Esophagus squamous epithelium (tissue), 5 donors: ENCODE data around the gene INPP5F. TPM values are rescaled to one million over a fixed set of nuclear protein-coding genes. Genes with fewer than 3 reads are reported as not detected.

Experiments used
- DNase-seq: peaks from one replicate; lab custom pipeline; 2025; lab: John Stamatoyannopoulos, UW
- H3K27ac ChIP-seq, 4 donors: fragments of 200-600 bp; sonication (generic); one replicate each; pipeline ENCODE4 v1.5.1; 2016 to 2019; ENCODE audit warnings: mild to moderate bottlenecking in 1 of 4
- H3K27me3 ChIP-seq, 4 donors: fragments of 200-600 bp; sonication (generic); 1 replicate in 3 of 4; 2 replicates in 1 of 4; pipeline versions ENCODE4 v1.5.1 to v1.6.0; 2017 to 2021; ENCODE audit warnings: antibody characterized with exemption in 1 of 4
- H3K36me3 ChIP-seq, 3 donors: fragments of 200-600 bp; sonication (generic); one replicate each; pipeline ENCODE4 v1.5.1; 2016 to 2019
- H3K4me1 ChIP-seq, 3 donors: fragments of 200-600 bp; sonication (generic); one replicate each; pipeline ENCODE4 v1.5.1; 2017 to 2019
- H3K4me3 ChIP-seq, 4 donors: fragments of 200-600 bp; sonication (generic); 1 replicate in 3 of 4; 2 replicates in 1 of 4; pipeline ENCODE4 v1.5.1; 2016 to 2019; ENCODE audit warnings: mild to moderate bottlenecking in 2 of 4, moderate library complexity in 1 of 4
- H3K9me3 ChIP-seq, 3 donors: fragments of 200-600 bp; sonication (generic); one replicate each; pipeline ENCODE4 v1.5.1; 2016 to 2019
- CTCF ChIP-seq, 6 experiments: fragments of 450-650 bp in 4 of 6; fragments of 200-600 bp in 2 of 6; sonication (generic) in 2 of 6; IDR thresholded peaks; one replicate each; pipeline ENCODE4 v1.5.1; 2016 to 2019; ENCODE audit warnings: antibody characterized with exemption in 6 of 6, mild to moderate bottlenecking in 4 of 6, moderate library complexity in 4 of 6
- POLR2A ChIP-seq, 4 donors: fragments of 450-650 bp; IDR thresholded peaks; one replicate each; pipeline ENCODE4 v1.6.1; 2017; ENCODE audit warnings: antibody characterized with exemption in 4 of 4, mild to moderate bottlenecking in 4 of 4, moderate library complexity in 3 of 4
- WGBS, 2 donors: methylation state at CpG; one replicate each; pipeline ENCODE4 v1.1.5; 2018; 5-methylcytosine and 5-hydroxymethylcytosine counted together
- intact Hi-C: fragments of 100-400 bp; cut with DNase I; formaldehyde crosslinking; loops from one replicate; pipeline ENCODE4 v1.15.0; 2022
- total RNA-seq, 4 donors: library from RNA; depleted of rRNA; stranded (reverse); fragments of >200 nt; gene quantifications; one replicate each; pipeline ENCODE4 v1.1.0, GENCODE V29; 2016
- donor health status: DM: yes; HTN: yes; CAD: no.

Gene INPP5F
- total RNA-seq, 4 donors from 2014 or later, result 5.3 to 11.4 (median 9.4) TPM

- no peaks in the 10 kb centered on the region for H3K4me1 ChIP-seq
- intact Hi-C loops, result no loop called here
- H3K27ac ChIP-seq, result no peak overlapping the region
- H3K27me3 ChIP-seq, result no peaks in the 10 kb centered on the region
- H3K36me3 ChIP-seq, result peaks cover 6 to 100% (median 23%) of the 10 kb centered on the region in 3 donors
- no peak overlapping the region for H3K4me3 ChIP-seq
- 85 to 88% methylated on average over 2 of the region's 2 CpGs for WGBS, 2 donors
- no peak for TF ChIP-seq POLR2A (IDR thresholded peaks at IDR 0.05)
- no peak for TF ChIP-seq CTCF (IDR thresholded peaks at IDR 0.05)
- no peak for DNase-seq
- H3K9me3 ChIP-seq, result no peaks in the 10 kb centered on the region
These were observed 107.1 kb downstream of the INPP5F start for GRCh38 chr10:119832951-119833350.

GRCh38 chr10:119834188-119834587 is 108.3 kb downstream of the INPP5F start:
- intact Hi-C loops, result no loop called here
- peaks cover 6 to 100% (median 30%) of the 10 kb centered on the region in 3 donors for H3K36me3 ChIP-seq
- 73 to 85% methylated on average over 4 of the region's 4 CpGs for WGBS, 2 donors

DNA sequence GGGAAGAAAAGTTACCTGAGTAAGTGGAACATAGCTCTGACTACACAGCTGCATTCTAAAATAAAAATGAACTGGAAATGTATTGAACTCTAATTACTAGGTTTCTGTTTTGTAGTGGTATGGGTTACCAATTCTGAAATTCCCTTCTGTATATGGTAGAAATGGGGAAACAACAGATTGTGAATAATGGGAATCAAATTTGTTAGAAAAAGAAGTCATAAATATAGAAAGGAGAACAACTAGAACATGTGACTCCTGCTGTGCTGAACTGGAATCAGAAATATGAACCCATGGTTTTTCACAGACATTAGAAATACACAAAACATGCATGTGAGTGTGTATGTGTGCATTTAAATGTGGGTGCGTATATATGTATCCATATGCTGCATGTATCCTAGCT is 119.8 kb downstream of the INPP5F start:
- Histone ChIP-seq H3K9me3 (no peaks in the 10 kb centered on the region), H3K27me3 (no peaks in the 10 kb centered on the region), H3K27ac (no peak overlapping the region), H3K4me3 (no peak overlapping the region), H3K4me1 (no peaks in the 10 kb centered on the region), H3K36me3 (peaks cover 7 to 100% (median 48%) of the 10 kb centered on the region in 3 donors)
- intact Hi-C loops, result loop anchor here (10.0 kb wide), 1 partner anchor 151 kb away; no protein-coding TSS in a partner anchor
- TF ChIP-seq CTCF (IDR thresholded peaks at IDR 0.05), result no peak
- TF ChIP-seq POLR2A (IDR thresholded peaks at IDR 0.05), result no peak
- WGBS, 2 donors, result 79 to 96% methylated on average over 1 of the region's 1 CpG
- DNase-seq, result no peak

More at GRCh38 chr10:119834188-119834587, 108.3 kb downstream of the INPP5F start:
- Histone ChIP-seq H3K9me3 (no peaks in the 10 kb centered on the region), H3K4me1 (no peaks in the 10 kb centered on the region), H3K4me3 (no peak overlapping the region), H3K27me3 (no peaks in the 10 kb centered on the region), H3K27ac (no peak overlapping the region)
- TF ChIP-seq CTCF (IDR thresholded peaks at IDR 0.05) (no peak), POLR2A (IDR thresholded peaks at IDR 0.05) (no peak)
- DNase-seq, result no peak

GRCh38 chr10:119849031-119849789 is 123.4 kb downstream of the INPP5F start:
- TF ChIP-seq POLR2A (IDR thresholded peaks at IDR 0.05) (no peak), CTCF (IDR thresholded peaks at IDR 0.05) (no peak)
- DNase-seq, result no peak
- 69 to 77% methylated on average over 6 of the region's 6 CpGs for WGBS, 2 donors
- Histone ChIP-seq H3K27me3 (no peaks in the 10 kb centered on the region), H3K27ac (no peak overlapping the region), H3K4me3 (no peak overlapping the region), H3K9me3 (no peaks in the 10 kb centered on the region), H3K4me1 (no peaks in the 10 kb centered on the region), H3K36me3 (peaks cover 0 to 100% (median 32%) of the 10 kb centered on the region in 3 donors)
- intact Hi-C loops, result loop anchor here (10.0 kb wide), 1 partner anchor 154 kb away; no protein-coding TSS in a partner anchor

GRCh38 chr10:119849944-119850343 is 124.1 kb downstream of the INPP5F start:
- peaks cover 0 to 100% (median 36%) of the 10 kb centered on the region in 3 donors for H3K36me3 ChIP-seq
- DNase-seq, result no peak
- TF ChIP-seq CTCF (IDR thresholded peaks at IDR 0.05) (no peak), POLR2A (IDR thresholded peaks at IDR 0.05) (no peak)
- no peaks in the 10 kb centered on the region for H3K9me3 ChIP-seq
- no peak overlapping the region for H3K4me3 ChIP-seq
- no peaks in the 10 kb centered on the region for H3K4me1 ChIP-seq
- H3K27ac ChIP-seq, result no peak overlapping the region
- intact Hi-C loops, result loop anchor here (10.0 kb wide), 1 partner anchor 155 kb away; no protein-coding TSS in a partner anchor
- 98 to 100% methylated on average over 3 of the region's 3 CpGs for WGBS, 2 donors
- no peaks in the 10 kb centered on the region for H3K27me3 ChIP-seq
